ENCODE data around the gene TOP3B. TPM values are rescaled to one million over a fixed set of nuclear protein-coding genes. Genes with fewer than 3 reads are reported as not detected.

Gene TOP3B
- total and polyA plus RNA-seq, 9 of the 15 experiments (the other 6 are each of a cell fraction or from before 2014, with no cell fraction given): 3.0 to 188 (median 112) TPM

DNA sequence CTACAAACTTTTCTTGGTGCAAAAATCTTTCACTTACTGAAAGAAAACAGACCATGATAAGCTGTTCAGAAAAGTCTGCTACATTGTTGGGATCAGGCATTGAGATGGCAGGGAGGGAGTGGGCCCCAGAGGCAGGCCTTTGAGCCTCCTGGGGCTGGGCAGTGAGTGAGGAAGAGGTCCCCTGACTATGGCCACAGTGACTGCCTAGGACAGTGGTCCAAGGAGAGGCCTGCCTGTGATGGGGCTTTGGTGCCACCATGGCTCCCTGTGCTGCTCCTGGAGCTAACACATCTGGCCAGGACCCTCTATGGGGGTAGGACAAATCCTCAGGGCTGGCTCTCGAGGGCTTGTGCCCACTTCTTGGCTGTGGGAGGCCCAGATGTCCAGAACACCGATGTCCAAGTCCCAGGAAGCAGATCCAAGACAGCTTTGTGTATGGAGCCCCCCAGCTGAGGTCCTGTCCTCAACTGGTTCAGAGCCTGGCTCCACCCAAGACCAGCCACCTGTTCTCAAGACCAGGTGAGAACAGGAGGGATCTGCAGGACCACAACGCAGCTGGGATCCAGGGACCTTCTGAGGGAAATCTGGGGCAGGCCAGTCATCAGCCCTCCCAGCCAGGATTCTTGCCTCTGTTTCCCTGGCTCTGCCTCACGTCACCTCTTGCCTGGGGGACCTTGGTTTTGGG is 66.8 kb downstream of the TOP3B start (continued):
- TF ChIP-seq NR2F6 (CRISPR knock-in tag; IDR thresholded peaks at IDR 0.05): no peak
- TF ChIP-seq CHD1 (IDR thresholded peaks at IDR 0.05; ENCODE audit: low read length): no peak
- TF ChIP-seq RFX7 (CRISPR knock-in tag; IDR thresholded peaks at IDR 0.05): no peak
- TF ChIP-seq, protein P1, sequence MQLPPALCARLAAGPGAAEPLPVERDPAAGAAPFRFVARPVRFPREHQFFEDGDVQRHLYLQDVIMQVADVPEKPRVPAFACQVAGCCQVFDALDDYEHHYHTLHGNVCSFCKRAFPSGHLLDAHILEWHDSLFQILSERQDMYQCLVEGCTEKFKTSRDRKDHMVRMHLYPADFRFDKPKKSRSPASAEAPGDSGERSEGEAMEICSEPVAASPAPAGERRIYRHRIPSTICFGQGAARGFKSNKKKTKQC (CRISPR knock-in tag; IDR thresholded peaks at IDR 0.05): no peak
- TF ChIP-seq, protein P2, sequence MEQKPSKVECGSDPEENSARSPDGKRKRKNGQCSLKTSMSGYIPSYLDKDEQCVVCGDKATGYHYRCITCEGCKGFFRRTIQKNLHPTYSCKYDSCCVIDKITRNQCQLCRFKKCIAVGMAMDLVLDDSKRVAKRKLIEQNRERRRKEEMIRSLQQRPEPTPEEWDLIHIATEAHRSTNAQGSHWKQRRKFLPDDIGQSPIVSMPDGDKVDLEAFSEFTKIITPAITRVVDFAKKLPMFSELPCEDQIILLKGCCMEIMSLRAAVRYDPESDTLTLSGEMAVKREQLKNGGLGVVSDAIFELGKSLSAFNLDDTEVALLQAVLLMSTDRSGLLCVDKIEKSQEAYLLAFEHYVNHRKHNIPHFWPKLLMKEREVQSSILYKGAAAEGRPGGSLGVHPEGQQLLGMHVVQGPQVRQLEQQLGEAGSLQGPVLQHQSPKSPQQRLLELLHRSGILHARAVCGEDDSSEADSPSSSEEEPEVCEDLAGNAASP (IDR thresholded peaks at IDR 0.05): no peak
- TF ChIP-seq ZSCAN32 (CRISPR knock-in tag; IDR thresholded peaks at IDR 0.05): no peak
- no peak for TF ChIP-seq PYGO2 (tag; IDR thresholded peaks at IDR 0.05)
- no peak for TF ChIP-seq GATAD2B (IDR thresholded peaks at IDR 0.05; ENCODE audit: borderline replicate concordance)
- TF ChIP-seq TRIM28 (IDR thresholded peaks at IDR 0.05): no peak
- no peak for TF ChIP-seq ZNF707 (CRISPR knock-in tag; conservative IDR thresholded peaks at IDR 0.05)
- no peak for TF ChIP-seq TBL1XR1 (IDR thresholded peaks at IDR 0.05; ENCODE audit: low read length in 2 of 2)
- no peak for TF ChIP-seq DACH1 (IDR thresholded peaks at IDR 0.05; ENCODE audit: partially characterized antibody)
- no peak for TF ChIP-seq SNRNP70 (optimal IDR thresholded peaks at IDR 0.05; ENCODE audit: low read depth, low read length)
- no peak for TF ChIP-seq HCFC1 (IDR thresholded peaks at IDR 0.05; ENCODE audit: low read depth, low read length)
- TF ChIP-seq ZNF507 (tag; conservative IDR thresholded peaks at IDR 0.05): no peak
- TF ChIP-seq SAP30 (IDR thresholded peaks at IDR 0.05; ENCODE audit: borderline replicate concordance, insufficient read depth, low read depth, low read length, poor library complexity, severe bottlenecking): no peak
- no peak for TF ChIP-seq ZNF146 (CRISPR knock-in tag; IDR thresholded peaks at IDR 0.05; ENCODE audit: unreplicated experiment)
- no peak for TF ChIP-seq ZNF41 (CRISPR knock-in tag; conservative IDR thresholded peaks at IDR 0.05)
- TF ChIP-seq POLR2H (tag; IDR thresholded peaks at IDR 0.05; ENCODE audit: low read depth): no peak
- TF ChIP-seq TARDBP (IDR thresholded peaks at IDR 0.05): no peak
- TF ChIP-seq ZNF232 (CRISPR knock-in tag; IDR thresholded peaks at IDR 0.05): no peak
- TF ChIP-seq ZNF3 (CRISPR knock-in tag; IDR thresholded peaks at IDR 0.05): no peak
- TF ChIP-seq NCOR1 (IDR thresholded peaks at IDR 0.05): no peak
- TF ChIP-seq BDP1 (IDR thresholded peaks at IDR 0.05; ENCODE audit: insufficient read depth, insufficient read length): no peak
- TF ChIP-seq, protein P3, sequence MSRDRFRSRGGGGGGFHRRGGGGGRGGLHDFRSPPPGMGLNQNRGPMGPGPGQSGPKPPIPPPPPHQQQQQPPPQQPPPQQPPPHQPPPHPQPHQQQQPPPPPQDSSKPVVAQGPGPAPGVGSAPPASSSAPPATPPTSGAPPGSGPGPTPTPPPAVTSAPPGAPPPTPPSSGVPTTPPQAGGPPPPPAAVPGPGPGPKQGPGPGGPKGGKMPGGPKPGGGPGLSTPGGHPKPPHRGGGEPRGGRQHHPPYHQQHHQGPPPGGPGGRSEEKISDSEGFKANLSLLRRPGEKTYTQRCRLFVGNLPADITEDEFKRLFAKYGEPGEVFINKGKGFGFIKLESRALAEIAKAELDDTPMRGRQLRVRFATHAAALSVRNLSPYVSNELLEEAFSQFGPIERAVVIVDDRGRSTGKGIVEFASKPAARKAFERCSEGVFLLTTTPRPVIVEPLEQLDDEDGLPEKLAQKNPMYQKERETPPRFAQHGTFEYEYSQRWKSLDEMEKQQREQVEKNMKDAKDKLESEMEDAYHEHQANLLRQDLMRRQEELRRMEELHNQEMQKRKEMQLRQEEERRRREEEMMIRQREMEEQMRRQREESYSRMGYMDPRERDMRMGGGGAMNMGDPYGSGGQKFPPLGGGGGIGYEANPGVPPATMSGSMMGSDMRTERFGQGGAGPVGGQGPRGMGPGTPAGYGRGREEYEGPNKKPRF (IDR thresholded peaks at IDR 0.05; ENCODE audit: low read depth, low read length): no peak
- TF ChIP-seq TEAD4 (IDR thresholded peaks at IDR 0.05; ENCODE audit: low read length): no peak
- no peak for TF ChIP-seq TEAD4 (CRISPR knock-in tag; IDR thresholded peaks at IDR 0.05; ENCODE audit: borderline replicate concordance)
- no peak for TF ChIP-seq SIN3A (IDR thresholded peaks at IDR 0.05; ENCODE audit: borderline replicate concordance in 2 of 2, control insufficient read depth in 1 of 2, low read depth in 2 of 2, low read length in 2 of 2)
